ENCODE results near the gene FOXL2NB. TPM values are rescaled to one million over a fixed set of nuclear protein-coding genes. Genes with fewer than 3 reads are reported as not detected.

FOXL2NB gene
- total RNA-seq, 1 donor from 2014 or later = not detected

DNA sequence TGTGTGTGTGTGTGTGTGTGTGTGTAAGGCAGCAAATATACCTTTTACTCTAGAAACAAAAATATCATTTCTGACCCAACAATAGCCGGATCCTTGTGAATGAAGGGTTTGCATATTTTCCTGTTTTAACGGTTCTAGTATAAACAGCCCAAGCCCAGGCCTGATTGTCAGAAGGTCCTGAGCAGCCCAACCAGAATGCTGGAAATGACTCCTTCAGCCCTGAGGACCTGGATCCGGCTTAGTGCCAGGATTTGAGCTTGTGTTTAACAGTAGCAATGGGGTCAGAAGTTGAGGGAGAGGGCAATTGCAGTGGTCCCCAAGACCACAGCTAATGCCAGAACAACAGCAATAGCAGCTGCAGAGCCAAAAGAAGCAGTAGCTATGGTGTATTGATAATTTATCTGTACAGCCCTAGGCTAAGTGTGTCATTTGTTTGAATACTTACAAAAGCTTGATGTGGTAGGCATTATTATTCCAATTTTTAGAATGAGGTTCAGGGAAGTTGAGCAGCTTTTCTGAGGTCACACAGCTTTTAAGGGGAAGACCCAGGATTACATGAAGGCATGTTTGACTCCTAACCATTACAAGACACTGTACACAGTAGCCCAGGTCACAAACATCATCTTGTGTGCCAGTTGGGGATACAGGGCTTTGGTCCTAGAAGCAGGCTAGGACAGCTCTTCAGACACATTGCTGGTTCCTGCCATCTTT, 12.9 kb upstream of the FOXL2NB start:
- H3K27me3 ChIP-seq = peaks cover 37% of the 10 kb centered on the region

DNA sequence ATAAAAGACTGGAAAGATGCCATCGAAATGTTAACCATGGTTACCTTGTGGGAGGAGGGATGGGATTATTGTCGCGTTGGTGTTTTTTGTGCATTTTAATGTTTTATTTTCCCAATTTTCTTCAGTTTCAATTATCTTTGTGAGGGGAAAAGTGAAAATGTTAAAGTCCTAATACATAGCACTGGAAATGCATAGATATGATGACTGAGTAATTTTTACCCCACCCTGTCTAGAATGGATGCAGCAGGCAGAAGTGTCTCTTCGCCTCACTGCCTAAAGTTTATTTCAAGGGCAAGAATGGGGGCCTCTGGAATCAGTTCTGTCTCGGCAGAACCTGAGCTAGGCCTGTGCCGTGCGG, 11.5 kb upstream of the FOXL2NB start:
- intact Hi-C loops (cut with DNase I) = no loop called here
- Histone ChIP-seq H3K27me3 (peaks cover 51% of the 10 kb centered on the region), H3K9me3 (no peaks in the 10 kb centered on the region), H3K4me1 (peaks cover 41% of the 10 kb centered on the region), H3K4me3 (no peak overlapping the region), H3K27ac (no peak overlapping the region), H3K36me3 (no peaks in the 10 kb centered on the region)
- no peak for ATAC-seq
- TF ChIP-seq, protein P1, sequence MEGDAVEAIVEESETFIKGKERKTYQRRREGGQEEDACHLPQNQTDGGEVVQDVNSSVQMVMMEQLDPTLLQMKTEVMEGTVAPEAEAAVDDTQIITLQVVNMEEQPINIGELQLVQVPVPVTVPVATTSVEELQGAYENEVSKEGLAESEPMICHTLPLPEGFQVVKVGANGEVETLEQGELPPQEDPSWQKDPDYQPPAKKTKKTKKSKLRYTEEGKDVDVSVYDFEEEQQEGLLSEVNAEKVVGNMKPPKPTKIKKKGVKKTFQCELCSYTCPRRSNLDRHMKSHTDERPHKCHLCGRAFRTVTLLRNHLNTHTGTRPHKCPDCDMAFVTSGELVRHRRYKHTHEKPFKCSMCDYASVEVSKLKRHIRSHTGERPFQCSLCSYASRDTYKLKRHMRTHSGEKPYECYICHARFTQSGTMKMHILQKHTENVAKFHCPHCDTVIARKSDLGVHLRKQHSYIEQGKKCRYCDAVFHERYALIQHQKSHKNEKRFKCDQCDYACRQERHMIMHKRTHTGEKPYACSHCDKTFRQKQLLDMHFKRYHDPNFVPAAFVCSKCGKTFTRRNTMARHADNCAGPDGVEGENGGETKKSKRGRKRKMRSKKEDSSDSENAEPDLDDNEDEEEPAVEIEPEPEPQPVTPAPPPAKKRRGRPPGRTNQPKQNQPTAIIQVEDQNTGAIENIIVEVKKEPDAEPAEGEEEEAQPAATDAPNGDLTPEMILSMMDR (IDR thresholded peaks at IDR 0.05) = no peak
- no peak for DNase-seq

More for the DNA sequence above, 12.9 kb upstream of the FOXL2NB start:
- intact Hi-C loops (cut with DNase I) = no loop called here
- no peak overlapping the region for H3K4me3 ChIP-seq
- H3K27ac ChIP-seq = no peak overlapping the region
- H3K9me3 ChIP-seq = no peaks in the 10 kb centered on the region
- ATAC-seq = no peak
- TF ChIP-seq, protein P1 (IDR thresholded peaks at IDR 0.05) = no peak
- H3K4me1 ChIP-seq = peaks cover 33% of the 10 kb centered on the region
- H3K36me3 ChIP-seq = no peaks in the 10 kb centered on the region
- DNase-seq = no peak

DNA sequence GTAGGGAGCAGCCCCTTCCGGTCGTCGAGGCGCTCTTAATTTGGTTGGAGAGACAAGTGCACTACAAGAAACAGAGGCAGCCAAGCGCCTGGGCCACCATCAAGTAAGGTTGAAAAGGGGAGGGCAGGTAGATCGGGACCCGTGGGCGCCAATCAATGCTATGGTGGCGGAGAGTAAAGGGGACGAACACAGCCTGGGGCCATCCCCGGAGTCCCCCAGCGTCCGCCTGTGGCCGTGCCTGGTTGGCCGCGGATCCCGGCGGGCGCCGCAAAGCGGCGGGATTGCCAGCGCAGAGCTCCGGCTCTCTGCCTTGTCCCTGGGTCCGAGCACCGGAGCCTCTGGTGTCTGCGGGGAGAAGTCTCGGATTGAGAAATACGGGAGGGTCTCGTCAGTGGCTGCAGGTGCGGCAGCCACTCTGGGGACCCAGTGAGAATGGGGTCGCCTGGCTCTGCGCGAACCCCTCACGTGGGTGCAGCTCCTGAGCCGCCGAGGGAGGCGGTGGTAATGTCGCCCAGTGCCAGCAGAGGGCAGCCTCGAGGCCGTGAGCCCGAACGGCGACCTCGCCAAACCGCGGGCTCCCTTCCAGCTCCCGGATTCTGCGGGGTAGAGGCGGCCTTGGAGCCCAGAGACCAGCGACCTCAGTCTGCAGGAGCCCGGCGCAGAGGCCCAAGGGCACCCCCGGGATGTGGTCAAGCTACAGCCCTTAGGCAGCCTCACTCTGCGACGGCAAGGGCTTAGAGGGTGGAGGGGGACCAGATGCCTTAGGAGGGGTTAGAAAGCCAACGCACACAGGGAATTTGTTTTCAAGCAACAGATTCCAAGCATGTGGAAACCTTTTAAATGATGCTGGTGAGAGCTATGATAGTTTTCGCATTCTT, 10.9 kb upstream of the FOXL2NB start:
- DNase-seq (peak; percentile 88), ATAC-seq (peak; percentile 91)
- Histone ChIP-seq H3K9me3 (no peaks in the 10 kb centered on the region), H3K27me3 (peaks cover 57% of the 10 kb centered on the region), H3K4me1 (peaks cover 41% of the 10 kb centered on the region), H3K4me3 (peak overlapping the region; percentile 38), H3K27ac (no peak overlapping the region), H3K36me3 (no peaks in the 10 kb centered on the region)
- TF ChIP-seq, protein P1 (IDR thresholded peaks at IDR 0.05) = peak; percentile 96
- intact Hi-C loops (cut with DNase I) = no loop called here

DNA sequence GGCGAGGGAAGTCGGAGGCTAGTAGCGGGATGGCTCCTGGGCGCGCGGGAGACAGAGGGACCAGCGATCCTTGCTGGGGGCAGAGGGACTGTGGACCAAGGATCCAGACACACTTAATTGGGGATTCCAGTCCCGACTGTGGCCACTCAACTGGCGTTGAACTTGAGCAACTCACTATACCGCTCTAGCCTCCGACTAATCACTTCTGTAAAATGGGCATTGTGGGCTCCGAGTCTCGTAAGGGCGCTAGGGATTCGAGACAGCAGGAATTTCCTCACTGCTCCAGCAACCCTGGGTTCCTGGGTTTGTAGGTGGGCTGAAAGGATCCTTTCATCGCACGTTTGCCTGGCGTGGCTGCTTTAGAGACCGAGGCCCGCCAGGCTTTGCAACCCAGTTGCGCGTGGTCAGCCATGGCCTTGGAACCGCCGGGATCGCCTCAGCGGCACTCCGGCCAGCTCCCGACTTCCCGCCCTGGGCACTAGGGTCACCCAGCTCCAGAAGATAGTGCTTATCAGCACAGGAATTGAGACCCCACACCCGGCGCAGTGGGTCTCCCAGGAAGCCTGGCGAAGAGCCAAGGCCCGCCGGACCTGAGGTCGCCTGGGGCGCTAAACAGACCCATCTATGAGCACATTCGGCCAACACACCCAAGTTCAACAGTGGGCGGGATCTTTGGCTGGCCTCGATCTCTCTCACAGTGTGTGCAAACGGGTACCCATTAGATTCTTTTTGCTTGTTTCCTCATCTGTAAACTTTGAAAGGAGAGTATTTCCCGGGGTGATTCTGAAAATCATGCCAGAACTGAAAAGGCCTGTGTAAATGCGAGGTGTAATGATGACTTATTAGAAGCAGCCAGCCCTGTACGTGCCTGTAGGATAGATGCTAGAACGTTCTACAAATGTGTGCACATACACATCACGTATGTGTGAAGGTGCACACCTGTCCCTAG, 10.0 kb upstream of the FOXL2NB start:
- TF ChIP-seq, protein P1 (IDR thresholded peaks at IDR 0.05) = no peak
- Histone ChIP-seq H3K4me3 (peak overlapping the region; percentile 38), H3K36me3 (no peaks in the 10 kb centered on the region), H3K27ac (no peak overlapping the region), H3K4me1 (peaks cover 41% of the 10 kb centered on the region), H3K27me3 (peaks cover 66% of the 10 kb centered on the region), H3K9me3 (no peaks in the 10 kb centered on the region)
- DNase-seq (no peak), ATAC-seq (no peak)
- intact Hi-C loops (cut with DNase I) = no loop called here

DNA sequence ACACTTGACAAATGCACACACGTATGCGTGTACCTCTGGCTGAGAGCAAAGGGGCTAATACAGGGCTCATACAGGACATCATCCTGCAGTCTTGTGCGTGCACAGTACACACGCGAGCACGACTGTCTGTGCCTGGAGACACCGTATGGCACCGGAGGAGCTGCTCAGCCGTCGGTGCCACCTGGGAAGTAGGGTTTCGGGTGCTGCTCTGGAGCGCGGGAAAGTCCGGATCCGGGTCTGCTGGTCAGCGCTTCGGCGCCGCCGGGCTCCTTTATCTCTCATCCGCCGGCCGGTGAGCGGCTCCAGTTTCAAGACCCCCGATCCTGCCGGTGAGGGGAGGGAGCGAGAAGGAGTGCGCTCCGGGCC, 9.3 kb upstream of the FOXL2NB start:
- no peak overlapping the region for H3K27ac ChIP-seq
- H3K36me3 ChIP-seq = no peaks in the 10 kb centered on the region
- intact Hi-C loops (cut with DNase I) = no loop called here
- no peak for DNase-seq
- peaks cover 73% of the 10 kb centered on the region for H3K27me3 ChIP-seq
- H3K9me3 ChIP-seq = no peaks in the 10 kb centered on the region
- H3K4me3 ChIP-seq = no peak overlapping the region
- no peak for ATAC-seq
- H3K4me1 ChIP-seq = peaks cover 41% of the 10 kb centered on the region
- TF ChIP-seq, protein P1 (IDR thresholded peaks at IDR 0.05) = no peak
